BE2C (cell line): ENCODE data around the gene NUP188. TPM values are rescaled to one million over a fixed set of nuclear protein-coding genes. Genes with fewer than 3 reads are reported as not detected.

Experiments
- DNase-seq: peaks from one replicate; pipeline ENCODE4 v3.0.0-alpha.2; 2020
- H3K27me3 ChIP-seq: fragments of 250-450 bp; sonication (Bioruptor Pico); 2 replicates; pipeline ENCODE4 v1.5.1; 2020; ENCODE audit warnings: mild to moderate bottlenecking
- H3K36me3 ChIP-seq: fragments of 250-450 bp; sonication (Bioruptor Pico); 2 replicates; pipeline ENCODE4 v1.5.1; 2020; ENCODE audit warnings: mild to moderate bottlenecking
- H3K4me1 ChIP-seq: fragments of 250-450 bp; sonication (Bioruptor Pico); 2 replicates; pipeline ENCODE4 v1.5.1; 2020
- H3K4me3 ChIP-seq: 2 replicates; pipeline ENCODE4 v1.5.1; 2011; ENCODE audit warnings: low read depth, low read length
- H3K9me3 ChIP-seq: fragments of 250-450 bp; sonication (Bioruptor Pico); 2 replicates; pipeline ENCODE4 v1.5.1; 2020
- CTCF ChIP-seq: IDR thresholded peaks from 2 replicates; pipeline ENCODE4 v1.5.1; 2012; ENCODE audit warnings: mild to moderate bottlenecking, low read depth, low read length
- polyA plus RNA-seq: library from polyadenylated mRNA; unstranded; fragments of >200 nt; gene quantifications from one replicate; pipeline ENCODE4 v1.2.1, GENCODE V29; 2012; ENCODE audit warnings: low read depth, missing spikeins; ENCODE audit not compliant: insufficient read length, insufficient read depth

NUP188 gene
- polyA plus RNA-seq: 42.1 TPM

GRCh38 chr9:128947527-128948301 is at the start of gene NUP188, which contains the start of gene DOLK:
NUP188 (plus strand) TSS chr9:128947699; CDS start chr9:128947720, 21 bp downstream.
DOLK (minus strand) TSS chr9:128947603; CDS start chr9:128947303, 300 bp downstream.
- no peaks in the 10 kb centered on the region for H3K9me3 ChIP-seq
- peak within 1 kb of the TSS; percentile 92 for H3K4me3 ChIP-seq
- no peaks in the 10 kb centered on the region for H3K4me1 ChIP-seq
- H3K27me3 ChIP-seq: no peaks in the 10 kb centered on the region
- no peak for TF ChIP-seq CTCF
- peak; percentile 99 for DNase-seq
- H3K36me3 ChIP-seq: peaks cover 22% of the 10 kb centered on the region

DNA sequence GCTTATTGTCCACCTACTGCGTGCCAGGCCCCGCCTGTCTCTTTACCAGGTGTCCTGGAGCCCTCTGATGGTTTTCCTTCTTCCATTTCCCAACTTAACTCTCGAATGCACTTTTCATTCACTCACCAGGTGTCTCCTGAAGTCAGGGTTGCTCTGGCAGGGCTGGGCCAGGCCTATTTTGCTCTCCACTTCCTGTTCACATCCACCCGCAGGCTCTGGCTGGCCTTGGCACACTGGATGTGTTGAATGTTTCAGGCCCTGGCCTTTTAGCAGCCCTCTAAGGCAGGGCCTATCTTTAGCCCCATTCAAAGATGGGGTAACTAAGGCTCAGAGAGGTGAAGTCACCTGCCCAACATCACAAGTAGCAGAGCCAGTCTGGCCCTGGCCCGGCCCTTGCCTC is 49.1 kb upstream of the NUP188 start:
- Histone ChIP-seq H3K4me1 (no peaks in the 10 kb centered on the region), H3K27me3 (no peaks in the 10 kb centered on the region), H3K36me3 (peaks cover 9% of the 10 kb centered on the region), H3K9me3 (no peaks in the 10 kb centered on the region), H3K4me3 (no peak overlapping the region)
- TF ChIP-seq CTCF: no peak
- no peak for DNase-seq

DNA sequence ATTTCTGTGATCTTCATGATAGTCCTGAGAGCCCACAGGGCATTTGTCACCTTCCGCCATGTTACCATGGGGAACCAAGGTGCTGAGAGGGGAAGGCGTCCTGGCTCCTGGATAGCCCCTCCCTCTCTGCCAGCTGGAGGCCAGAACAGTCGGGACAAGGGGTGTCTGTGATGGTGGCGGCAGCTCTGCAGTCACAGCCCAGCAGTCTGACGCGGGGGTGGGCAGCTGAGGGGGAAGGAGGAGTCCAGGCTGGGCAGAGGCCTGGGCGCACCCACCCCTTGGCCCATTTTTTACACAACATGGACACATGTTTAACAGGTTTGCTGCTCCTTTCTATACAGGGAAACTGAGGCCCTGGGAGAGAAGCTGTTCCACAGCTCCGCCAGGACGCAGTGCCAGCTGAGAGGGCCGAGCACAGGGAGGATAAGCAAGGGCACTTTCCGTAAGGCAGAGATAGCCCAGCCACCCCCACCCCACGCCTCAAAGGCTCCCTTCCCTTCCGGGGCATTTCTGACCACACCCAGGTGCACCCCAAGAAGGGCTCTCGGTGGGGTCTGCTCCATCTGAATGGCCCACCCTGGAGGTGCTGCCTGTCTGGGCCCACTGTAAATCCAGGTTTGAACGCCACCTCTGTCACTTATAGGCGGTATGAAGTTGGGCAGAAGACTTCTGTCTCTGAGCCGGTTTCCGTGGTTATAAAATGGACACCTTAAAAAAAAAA is 48.5 kb upstream of the NUP188 start:
- Histone ChIP-seq H3K4me3 (no peak overlapping the region), H3K9me3 (no peaks in the 10 kb centered on the region), H3K4me1 (no peaks in the 10 kb centered on the region), H3K36me3 (peaks cover 4% of the 10 kb centered on the region), H3K27me3 (no peaks in the 10 kb centered on the region)
- TF ChIP-seq CTCF: no peak
- no peak for DNase-seq

- H3K36me3 ChIP-seq: peaks cover 3% of the 10 kb centered on the region
- DNase-seq: no peak
- H3K9me3 ChIP-seq: no peaks in the 10 kb centered on the region
- no peak overlapping the region for H3K4me3 ChIP-seq
- no peaks in the 10 kb centered on the region for H3K27me3 ChIP-seq
- no peak for TF ChIP-seq CTCF
- H3K4me1 ChIP-seq: no peaks in the 10 kb centered on the region
Measured at GRCh38 chr9:128899566-128900322, 47.8 kb upstream of the NUP188 start.

GRCh38 chr9:128901379-128901778 is 46.1 kb upstream of the NUP188 start:
- H3K4me3 ChIP-seq: no peak overlapping the region
- no peaks in the 10 kb centered on the region for H3K9me3 ChIP-seq
- H3K36me3 ChIP-seq: no peaks in the 10 kb centered on the region; the same call in none of the 2 replicates
- H3K27me3 ChIP-seq: no peaks in the 10 kb centered on the region
- no peak for TF ChIP-seq CTCF
- H3K4me1 ChIP-seq: no peaks in the 10 kb centered on the region
- no peak for DNase-seq
